WTC11 (cell line): ENCODE data around the gene ARL10. TPM values are rescaled to one million over a fixed set of nuclear protein-coding genes. Genes with fewer than 3 reads are reported as not detected.

ENCODE experiments used
- ATAC-seq: fragments of 200-7000 bp; cut with Tn5 transposase; 2 replicates; pipeline ENCODE4 v1.10.0; 2021; ENCODE audit warnings: mild to moderate bottlenecking, moderate library complexity
- CTCF ChIA-PET: fragments of 300-600 bp; sonication (Branson Sonifier 250); formaldehyde crosslinking; loops from one replicate; lab custom pipeline; 2021; ENCODE audit warnings: antibody characterized with exemption; lab: Charles Lee
- POLR2A ChIA-PET: fragments of 350-600 bp; sonication (Branson Sonifier 250); formaldehyde crosslinking; loops from one replicate; lab custom pipeline; 2021; ENCODE audit warnings: antibody characterized with exemption; lab: Charles Lee
- DNase-seq: peaks from one replicate; pipeline ENCODE4 v3.0.0; 2021; ENCODE audit warnings: low spot score
- H3K27ac Mint-ChIP-seq: 2 replicates; pipeline ENCODE4 v1.8.0; 2021; ENCODE audit warnings: mixed read lengths
- H3K27me3 Mint-ChIP-seq: 2 replicates; pipeline ENCODE4 v1.8.0; 2021; ENCODE audit warnings: low read depth, mild to moderate bottlenecking, moderate library complexity, mixed read lengths
- H3K36me3 Mint-ChIP-seq: 2 replicates; pipeline ENCODE4 v1.8.0; 2021; ENCODE audit warnings: mixed read lengths
- H3K4me1 Mint-ChIP-seq: 2 replicates; pipeline ENCODE4 v1.8.0; 2022; ENCODE audit warnings: mixed read lengths
- H3K4me3 Mint-ChIP-seq: 2 replicates; pipeline ENCODE4 v1.8.0; 2021; ENCODE audit warnings: mild to moderate bottlenecking, moderate library complexity, mixed read lengths
- H3K9me3 Mint-ChIP-seq: 2 replicates; pipeline ENCODE4 v1.8.0; 2021; ENCODE audit warnings: mixed read lengths
- JAZF1 ChIP-seq: fragments of 250-450 bp; sonication (Bioruptor Pico); IDR thresholded peaks from 2 replicates; pipeline ENCODE4 v1.9.0; 2021; ENCODE audit warnings: moderate library complexity, mild to moderate bottlenecking, inconsistent platforms
- SOX15 ChIP-seq: fragments of 250-450 bp; sonication (Bioruptor Pico); IDR thresholded peaks from 2 replicates; pipeline ENCODE4 v1.9.0; 2021; ENCODE audit warnings: mild to moderate bottlenecking
- ZNF121 ChIP-seq: sonication (generic); formaldehyde crosslinking; IDR thresholded peaks from 2 replicates; pipeline ENCODE4 v1.8.0; 2023; ENCODE audit warnings: missing genetic modification reagents
- total RNA-seq: library from RNA; stranded (reverse); gene quantifications from 3 replicates; pipeline ENCODE4 v1.2.3, GENCODE V29; 2021
- TF ChIP-seq, protein P1 (sequence below): fragments of 250-450 bp; sonication (Bioruptor Pico); IDR thresholded peaks from 2 replicates; pipeline ENCODE4 v1.9.0; 2021; ENCODE audit warnings: mild to moderate bottlenecking, borderline replicate concordance
- TF ChIP-seq, protein P2 (sequence below): fragments of 250-450 bp; sonication (Bioruptor Pico); IDR thresholded peaks from 2 replicates; pipeline ENCODE4 v1.9.0; 2021; ENCODE audit warnings: moderate library complexity, mild to moderate bottlenecking, inconsistent platforms, borderline replicate concordance
- TF ChIP-seq, protein P3 (sequence below): fragments of 200-600 bp; IDR thresholded peaks from 2 replicates; pipeline ENCODE4 v1.8.0; 2022; ENCODE audit warnings: antibody characterized with exemption
- TF ChIP-seq, protein P4 (sequence below): sonication (generic); formaldehyde crosslinking; IDR thresholded peaks from 2 replicates; pipeline ENCODE4 v1.8.1; 2023; ENCODE audit warnings: mild to moderate bottlenecking, missing genetic modification reagents, borderline replicate concordance
- TF ChIP-seq, protein P5 (sequence below): sonication (generic); formaldehyde crosslinking; IDR thresholded peaks from 2 replicates; pipeline ENCODE4 v1.8.1; 2022; ENCODE audit warnings: missing genetic modification reagents, borderline replicate concordance

The ARL10 gene
- total RNA-seq, 1 experiment from 2014 or later: 6.8 TPM

DNA sequence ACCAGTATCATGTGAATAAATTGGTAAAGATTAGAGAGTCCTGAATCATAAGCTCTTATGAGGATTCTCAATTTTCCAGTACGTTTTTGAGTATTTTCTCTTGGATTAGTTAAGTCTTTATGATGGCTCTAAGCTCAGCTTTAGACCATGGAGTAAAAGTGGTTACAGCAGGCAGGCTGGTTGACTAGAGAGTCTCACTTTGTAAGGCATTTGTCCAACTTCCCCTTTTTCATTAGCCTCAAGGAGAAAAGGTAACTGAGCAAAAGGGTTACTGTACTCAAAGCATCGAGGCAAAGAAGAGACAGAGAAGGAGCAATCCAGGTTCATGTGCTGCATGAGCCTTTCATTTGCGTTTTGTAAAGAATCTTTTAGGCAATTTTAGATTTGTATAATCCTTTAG, 14.6 kb downstream of the ARL10 start (continued):
- TF ChIP-seq, protein P1, sequence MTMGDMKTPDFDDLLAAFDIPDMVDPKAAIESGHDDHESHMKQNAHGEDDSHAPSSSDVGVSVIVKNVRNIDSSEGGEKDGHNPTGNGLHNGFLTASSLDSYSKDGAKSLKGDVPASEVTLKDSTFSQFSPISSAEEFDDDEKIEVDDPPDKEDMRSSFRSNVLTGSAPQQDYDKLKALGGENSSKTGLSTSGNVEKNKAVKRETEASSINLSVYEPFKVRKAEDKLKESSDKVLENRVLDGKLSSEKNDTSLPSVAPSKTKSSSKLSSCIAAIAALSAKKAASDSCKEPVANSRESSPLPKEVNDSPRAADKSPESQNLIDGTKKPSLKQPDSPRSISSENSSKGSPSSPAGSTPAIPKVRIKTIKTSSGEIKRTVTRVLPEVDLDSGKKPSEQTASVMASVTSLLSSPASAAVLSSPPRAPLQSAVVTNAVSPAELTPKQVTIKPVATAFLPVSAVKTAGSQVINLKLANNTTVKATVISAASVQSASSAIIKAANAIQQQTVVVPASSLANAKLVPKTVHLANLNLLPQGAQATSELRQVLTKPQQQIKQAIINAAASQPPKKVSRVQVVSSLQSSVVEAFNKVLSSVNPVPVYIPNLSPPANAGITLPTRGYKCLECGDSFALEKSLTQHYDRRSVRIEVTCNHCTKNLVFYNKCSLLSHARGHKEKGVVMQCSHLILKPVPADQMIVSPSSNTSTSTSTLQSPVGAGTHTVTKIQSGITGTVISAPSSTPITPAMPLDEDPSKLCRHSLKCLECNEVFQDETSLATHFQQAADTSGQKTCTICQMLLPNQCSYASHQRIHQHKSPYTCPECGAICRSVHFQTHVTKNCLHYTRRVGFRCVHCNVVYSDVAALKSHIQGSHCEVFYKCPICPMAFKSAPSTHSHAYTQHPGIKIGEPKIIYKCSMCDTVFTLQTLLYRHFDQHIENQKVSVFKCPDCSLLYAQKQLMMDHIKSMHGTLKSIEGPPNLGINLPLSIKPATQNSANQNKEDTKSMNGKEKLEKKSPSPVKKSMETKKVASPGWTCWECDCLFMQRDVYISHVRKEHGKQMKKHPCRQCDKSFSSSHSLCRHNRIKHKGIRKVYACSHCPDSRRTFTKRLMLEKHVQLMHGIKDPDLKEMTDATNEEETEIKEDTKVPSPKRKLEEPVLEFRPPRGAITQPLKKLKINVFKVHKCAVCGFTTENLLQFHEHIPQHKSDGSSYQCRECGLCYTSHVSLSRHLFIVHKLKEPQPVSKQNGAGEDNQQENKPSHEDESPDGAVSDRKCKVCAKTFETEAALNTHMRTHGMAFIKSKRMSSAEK (CRISPR knock-in tag): no peak
- TF ChIP-seq ZNF121 (CRISPR knock-in tag) (no peak), JAZF1 (no peak)

DNA sequence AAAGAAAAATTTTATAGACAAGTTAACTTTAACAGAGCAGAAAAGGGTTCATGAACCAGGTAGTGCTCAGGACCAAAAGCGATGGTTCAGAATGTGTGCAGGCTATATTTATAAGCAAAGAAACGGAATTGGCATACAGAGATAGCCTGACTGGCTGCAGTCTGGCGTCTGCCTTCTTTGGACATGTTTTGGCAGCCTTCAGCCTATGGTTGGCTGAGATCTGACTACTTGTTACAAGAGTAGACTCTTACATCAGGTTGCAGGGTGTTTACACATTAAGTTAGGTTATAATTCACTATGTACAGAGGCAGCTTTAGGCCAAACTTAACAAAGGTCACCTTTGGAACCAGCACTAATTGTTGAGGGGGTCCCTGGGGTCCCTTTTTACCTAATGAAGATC, 16.1 kb downstream of the ARL10 start:
- POLR2A ChIA-PET: no interaction called here
- peaks cover 3% of the 10 kb centered on the region; the same call in 1 of the 2 replicates for H3K4me1 Mint-ChIP-seq

More for the DNA sequence above, 16.1 kb downstream of the ARL10 start:
- DNase-seq (no peak), ATAC-seq (no peak)
- Mint-ChIP-seq H3K9me3 (no peaks in the 10 kb centered on the region), H3K4me3 (no peak overlapping the region), H3K36me3 (peaks cover 53% of the 10 kb centered on the region), H3K27ac (no peak overlapping the region), H3K27me3 (no peaks in the 10 kb centered on the region)
- CTCF ChIA-PET: no interaction called here
- TF ChIP-seq, protein P2, sequence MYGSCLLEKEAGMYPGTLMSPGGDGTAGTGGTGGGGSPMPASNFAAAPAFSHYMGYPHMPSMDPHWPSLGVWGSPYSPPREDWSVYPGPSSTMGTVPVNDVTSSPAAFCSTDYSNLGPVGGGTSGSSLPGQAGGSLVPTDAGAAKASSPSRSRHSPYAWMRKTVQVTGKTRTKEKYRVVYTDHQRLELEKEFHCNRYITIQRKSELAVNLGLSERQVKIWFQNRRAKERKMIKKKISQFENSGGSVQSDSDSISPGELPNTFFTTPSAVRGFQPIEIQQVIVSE (CRISPR knock-in tag): no peak
- TF ChIP-seq, protein P3, sequence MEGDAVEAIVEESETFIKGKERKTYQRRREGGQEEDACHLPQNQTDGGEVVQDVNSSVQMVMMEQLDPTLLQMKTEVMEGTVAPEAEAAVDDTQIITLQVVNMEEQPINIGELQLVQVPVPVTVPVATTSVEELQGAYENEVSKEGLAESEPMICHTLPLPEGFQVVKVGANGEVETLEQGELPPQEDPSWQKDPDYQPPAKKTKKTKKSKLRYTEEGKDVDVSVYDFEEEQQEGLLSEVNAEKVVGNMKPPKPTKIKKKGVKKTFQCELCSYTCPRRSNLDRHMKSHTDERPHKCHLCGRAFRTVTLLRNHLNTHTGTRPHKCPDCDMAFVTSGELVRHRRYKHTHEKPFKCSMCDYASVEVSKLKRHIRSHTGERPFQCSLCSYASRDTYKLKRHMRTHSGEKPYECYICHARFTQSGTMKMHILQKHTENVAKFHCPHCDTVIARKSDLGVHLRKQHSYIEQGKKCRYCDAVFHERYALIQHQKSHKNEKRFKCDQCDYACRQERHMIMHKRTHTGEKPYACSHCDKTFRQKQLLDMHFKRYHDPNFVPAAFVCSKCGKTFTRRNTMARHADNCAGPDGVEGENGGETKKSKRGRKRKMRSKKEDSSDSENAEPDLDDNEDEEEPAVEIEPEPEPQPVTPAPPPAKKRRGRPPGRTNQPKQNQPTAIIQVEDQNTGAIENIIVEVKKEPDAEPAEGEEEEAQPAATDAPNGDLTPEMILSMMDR: no peak
- TF ChIP-seq, protein P4, sequence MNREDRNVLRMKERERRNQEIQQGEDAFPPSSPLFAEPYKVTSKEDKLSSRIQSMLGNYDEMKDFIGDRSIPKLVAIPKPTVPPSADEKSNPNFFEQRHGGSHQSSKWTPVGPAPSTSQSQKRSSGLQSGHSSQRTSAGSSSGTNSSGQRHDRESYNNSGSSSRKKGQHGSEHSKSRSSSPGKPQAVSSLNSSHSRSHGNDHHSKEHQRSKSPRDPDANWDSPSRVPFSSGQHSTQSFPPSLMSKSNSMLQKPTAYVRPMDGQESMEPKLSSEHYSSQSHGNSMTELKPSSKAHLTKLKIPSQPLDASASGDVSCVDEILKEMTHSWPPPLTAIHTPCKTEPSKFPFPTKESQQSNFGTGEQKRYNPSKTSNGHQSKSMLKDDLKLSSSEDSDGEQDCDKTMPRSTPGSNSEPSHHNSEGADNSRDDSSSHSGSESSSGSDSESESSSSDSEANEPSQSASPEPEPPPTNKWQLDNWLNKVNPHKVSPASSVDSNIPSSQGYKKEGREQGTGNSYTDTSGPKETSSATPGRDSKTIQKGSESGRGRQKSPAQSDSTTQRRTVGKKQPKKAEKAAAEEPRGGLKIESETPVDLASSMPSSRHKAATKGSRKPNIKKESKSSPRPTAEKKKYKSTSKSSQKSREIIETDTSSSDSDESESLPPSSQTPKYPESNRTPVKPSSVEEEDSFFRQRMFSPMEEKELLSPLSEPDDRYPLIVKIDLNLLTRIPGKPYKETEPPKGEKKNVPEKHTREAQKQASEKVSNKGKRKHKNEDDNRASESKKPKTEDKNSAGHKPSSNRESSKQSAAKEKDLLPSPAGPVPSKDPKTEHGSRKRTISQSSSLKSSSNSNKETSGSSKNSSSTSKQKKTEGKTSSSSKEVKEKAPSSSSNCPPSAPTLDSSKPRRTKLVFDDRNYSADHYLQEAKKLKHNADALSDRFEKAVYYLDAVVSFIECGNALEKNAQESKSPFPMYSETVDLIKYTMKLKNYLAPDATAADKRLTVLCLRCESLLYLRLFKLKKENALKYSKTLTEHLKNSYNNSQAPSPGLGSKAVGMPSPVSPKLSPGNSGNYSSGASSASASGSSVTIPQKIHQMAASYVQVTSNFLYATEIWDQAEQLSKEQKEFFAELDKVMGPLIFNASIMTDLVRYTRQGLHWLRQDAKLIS (CRISPR knock-in tag): no peak
- TF ChIP-seq, protein P5, sequence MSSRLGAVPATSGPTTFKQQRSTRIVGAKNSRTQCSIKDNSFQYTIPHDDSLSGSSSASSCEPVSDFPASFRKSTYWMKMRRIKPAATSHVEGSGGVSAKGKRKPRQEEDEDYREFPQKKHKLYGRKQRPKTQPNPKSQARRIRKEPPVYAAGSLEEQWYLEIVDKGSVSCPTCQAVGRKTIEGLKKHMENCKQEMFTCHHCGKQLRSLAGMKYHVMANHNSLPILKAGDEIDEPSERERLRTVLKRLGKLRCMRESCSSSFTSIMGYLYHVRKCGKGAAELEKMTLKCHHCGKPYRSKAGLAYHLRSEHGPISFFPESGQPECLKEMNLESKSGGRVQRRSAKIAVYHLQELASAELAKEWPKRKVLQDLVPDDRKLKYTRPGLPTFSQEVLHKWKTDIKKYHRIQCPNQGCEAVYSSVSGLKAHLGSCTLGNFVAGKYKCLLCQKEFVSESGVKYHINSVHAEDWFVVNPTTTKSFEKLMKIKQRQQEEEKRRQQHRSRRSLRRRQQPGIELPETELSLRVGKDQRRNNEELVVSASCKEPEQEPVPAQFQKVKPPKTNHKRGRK (CRISPR knock-in tag): no peak
- no peak for TF ChIP-seq SOX15 (CRISPR knock-in tag)
